Gastrocnemius medialis (tissue), 4 donors: ENCODE results near the gene BTBD19.

Experiments used
- CTCF ChIP-seq, 5 experiments: fragments of 450-650 bp in 3 of 5; fragments of 200-600 bp in 2 of 5; sonication (generic) in 2 of 5; IDR thresholded peaks in 4 of 5; conservative IDR thresholded peaks in 1 of 5; 1 replicate in 4 of 5; 2 replicates in 1 of 5; pipeline ENCODE4 v1.5.1; 2016 to 2019; ENCODE audit warnings: antibody characterized with exemption in 5 of 5, mild to moderate bottlenecking in 3 of 5, moderate library complexity in 3 of 5
- POLR2A ChIP-seq, 2 donors: fragments of 450-650 bp; IDR thresholded peaks; one replicate each; pipeline ENCODE4 v1.6.1; 2017; ENCODE audit warnings: antibody characterized with exemption in 2 of 2, mild to moderate bottlenecking in 2 of 2, moderate library complexity in 2 of 2

GRCh38 chr1:44799770-44800584 lies 8.3 kb upstream of the BTBD19 start, which contains the start of gene PLK3:
- TF ChIP-seq CTCF (IDR thresholded peaks at IDR 0.05 in 4 of 5, conservative IDR thresholded peaks at IDR 0.05 in 1 of 5) = peak; percentile 87 to 96 (median 94)
- peak; percentile 95 to 98 for TF ChIP-seq POLR2A (IDR thresholded peaks at IDR 0.05)
